Activated T-cell treated with anti-CD3 and anti-CD28 coated beads for 4 hours (primary cell): ENCODE results near the gene CENPH.
"Not testable (repeated sequence)": the region's sequence is repeated elsewhere in the genome, so short reads cannot be mapped to it uniquely, and the experiment has no call there.

Experiments used
- DNase-seq: peaks from one replicate; pipeline ENCODE4 v3.0.0-alpha.2; 2020

Gene CENPH

GRCh38 chr5:69255940-69256339 lies 66.6 kb downstream of the CENPH start:
- not testable (repeated sequence) for DNase-seq

DNA sequence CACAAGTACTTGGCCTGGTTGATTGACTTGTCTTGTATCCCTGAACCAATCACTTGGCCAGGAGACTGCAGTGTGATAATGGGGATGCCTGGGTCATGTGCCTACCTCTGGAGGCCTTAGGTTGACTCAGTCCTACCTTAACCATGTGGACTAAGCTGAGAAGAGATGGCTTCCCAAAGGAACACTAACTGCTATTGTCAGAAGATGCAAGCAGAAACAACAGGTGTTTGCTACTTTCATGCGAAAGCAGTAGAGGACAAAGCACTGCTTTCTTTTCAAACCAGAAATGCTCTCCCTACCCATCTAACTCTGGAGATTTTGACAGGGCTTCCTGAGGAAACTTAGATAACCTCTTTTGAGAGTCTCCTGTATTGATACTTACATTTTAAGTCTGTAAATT lies 68.2 kb downstream of the CENPH start:
- no peak for DNase-seq
